GM21447 (cell line): ENCODE results near the gene FAM83G.
A peak's percentile ranks its signal among the peaks of the same experiment; 100 is the strongest.

ENCODE experiments used
- ATAC-seq: cut with Tn5 transposase; IDR thresholded peaks from one replicate; pipeline ENCODE4 v1.9.1; 2021; ENCODE audit not compliant: unreplicated experiment

Gene FAM83G

DNA sequence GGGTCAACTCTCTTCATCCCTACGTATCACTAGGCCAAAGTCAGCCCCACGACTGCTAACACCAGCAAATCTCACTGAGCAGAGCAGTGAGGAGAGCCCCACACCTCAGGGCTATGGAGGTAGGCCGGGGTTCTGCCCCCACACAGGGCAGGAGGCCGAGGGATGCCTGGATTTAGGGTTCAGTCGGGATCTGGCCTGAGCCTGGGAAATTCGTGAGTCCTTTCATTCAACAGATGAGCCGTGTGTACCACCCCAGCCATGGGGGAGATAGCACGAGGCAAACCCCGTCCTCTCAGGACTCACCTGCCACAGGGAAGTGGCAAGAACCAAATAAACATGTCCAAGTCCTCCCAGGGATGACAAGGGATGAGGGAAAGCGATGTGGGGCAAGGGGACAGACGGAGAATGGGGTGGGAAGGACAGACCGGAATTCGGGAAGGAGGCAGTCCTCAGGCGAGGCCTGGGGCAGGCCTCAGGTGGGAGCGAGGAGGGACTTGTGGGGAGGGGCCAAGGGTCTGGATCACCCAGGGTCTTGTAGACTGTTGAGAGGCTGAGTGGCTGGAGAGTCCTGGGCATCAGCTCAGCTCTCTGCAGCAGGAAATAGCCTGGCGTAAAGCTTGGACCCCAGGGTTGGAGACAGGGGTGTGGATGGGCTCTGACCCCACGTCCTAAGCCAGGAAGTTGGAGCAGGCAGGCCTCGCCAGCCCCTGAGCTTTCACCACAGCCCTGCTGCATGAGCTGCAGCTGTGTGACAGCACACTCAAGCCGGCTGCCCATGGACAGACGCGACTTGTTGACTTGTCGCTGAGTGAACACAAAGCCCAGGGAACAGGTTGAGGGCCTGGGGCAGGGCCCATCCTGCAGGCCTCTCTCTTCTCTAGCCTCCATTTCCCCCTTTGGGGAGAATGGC lies 7.9 kb upstream of the FAM83G start:
- ATAC-seq = no peak

DNA sequence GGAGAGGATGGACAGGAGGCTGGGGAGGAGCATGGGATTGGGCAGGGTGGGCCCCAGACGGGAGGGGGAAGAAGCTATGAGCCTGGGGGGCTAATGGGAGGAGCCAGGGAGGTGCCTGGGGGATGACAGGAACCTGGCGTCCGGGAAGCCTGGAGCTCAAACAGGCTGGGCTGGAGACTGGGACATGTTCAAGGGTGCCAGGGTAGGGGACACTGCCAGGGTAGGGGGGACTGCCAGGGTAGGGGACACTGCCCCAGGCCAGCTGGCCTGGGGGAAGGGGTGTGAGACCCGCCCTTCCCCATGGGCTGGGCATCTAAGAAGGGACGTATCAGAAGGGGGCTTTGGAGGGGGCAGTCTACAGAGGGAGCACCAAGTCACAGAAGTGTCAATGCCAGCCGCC lies 7.0 kb upstream of the FAM83G start:
- no peak for ATAC-seq

DNA sequence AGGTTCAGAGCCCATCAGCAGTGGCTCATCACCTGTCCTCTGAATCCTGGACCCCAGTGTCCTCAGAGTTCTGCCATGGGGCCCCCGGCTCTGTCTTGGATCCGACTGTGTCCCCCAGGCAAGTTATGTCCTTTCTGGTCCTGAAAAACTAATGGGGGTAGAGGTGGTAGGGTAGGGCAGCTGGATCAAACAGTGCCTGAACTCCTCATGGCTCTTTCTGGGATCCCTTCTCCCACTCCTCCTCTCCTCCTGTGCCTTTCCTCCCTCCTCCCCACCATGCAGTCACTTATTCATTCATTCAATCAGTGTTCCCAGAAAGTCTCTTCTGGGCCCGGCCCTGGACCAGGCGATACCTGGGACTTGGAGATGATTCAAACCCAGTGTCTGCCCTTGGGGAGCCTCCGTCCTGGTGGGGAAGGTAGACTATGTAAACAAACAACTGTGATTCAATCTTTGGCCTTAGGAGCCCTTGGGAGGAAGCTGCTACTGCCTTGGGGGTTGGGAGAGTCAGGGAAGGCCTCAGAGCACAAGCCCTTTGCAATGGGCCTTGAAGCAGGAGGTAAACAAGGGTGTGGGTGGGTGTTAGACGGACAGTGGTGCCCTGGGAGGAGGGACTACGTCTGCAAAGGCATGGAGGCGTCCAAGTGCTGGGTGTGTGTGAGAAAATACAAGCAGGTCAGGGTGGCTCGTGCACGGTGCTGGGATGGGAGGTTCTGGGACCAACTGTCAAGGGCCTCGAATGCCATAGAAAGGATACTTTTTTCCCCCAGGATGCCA lies 6.4 kb upstream of the FAM83G start:
- ATAC-seq = no peak

GRCh38 chr17:19009970-19010369 lies 5.4 kb upstream of the FAM83G start:
- no peak for ATAC-seq

- no peak for ATAC-seq
These were observed 2.1 kb upstream of the FAM83G start for GRCh38 chr17:19006698-19007097.

GRCh38 chr17:19005789-19006430 lies 1.3 kb upstream of the FAM83G start:
- no peak for ATAC-seq

DNA sequence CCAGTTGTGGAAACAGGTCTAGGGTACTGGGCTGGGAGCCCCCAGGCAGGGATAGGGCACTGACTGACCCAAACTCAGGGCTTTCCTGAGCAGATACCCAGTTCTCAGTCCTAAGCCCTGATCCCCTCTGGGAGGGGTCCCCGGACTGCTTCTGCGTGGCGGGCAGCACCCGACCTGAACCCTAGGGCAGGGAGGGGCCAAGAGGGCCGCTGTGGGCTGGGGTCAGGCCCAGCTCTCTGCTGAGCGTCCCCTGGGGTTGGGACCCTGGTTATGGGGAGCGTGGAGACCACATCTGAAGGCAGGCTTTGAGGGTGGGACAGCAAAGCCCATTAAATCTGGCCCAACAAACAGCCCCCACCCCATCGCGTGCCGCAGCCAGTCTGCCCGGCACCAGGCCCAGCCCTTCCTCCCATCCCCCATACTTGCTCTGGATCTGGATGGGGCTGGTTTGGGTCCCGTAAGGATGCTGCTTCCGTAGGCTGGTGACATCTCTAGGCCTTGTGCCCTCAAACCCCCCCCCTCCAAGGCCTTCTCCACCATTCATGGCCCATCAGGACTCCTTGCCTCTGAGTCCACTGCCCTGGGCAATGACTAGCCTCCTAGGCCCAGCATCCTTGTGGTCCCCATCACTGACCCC lies 691 bp upstream of the FAM83G start:
- no peak for ATAC-seq

DNA sequence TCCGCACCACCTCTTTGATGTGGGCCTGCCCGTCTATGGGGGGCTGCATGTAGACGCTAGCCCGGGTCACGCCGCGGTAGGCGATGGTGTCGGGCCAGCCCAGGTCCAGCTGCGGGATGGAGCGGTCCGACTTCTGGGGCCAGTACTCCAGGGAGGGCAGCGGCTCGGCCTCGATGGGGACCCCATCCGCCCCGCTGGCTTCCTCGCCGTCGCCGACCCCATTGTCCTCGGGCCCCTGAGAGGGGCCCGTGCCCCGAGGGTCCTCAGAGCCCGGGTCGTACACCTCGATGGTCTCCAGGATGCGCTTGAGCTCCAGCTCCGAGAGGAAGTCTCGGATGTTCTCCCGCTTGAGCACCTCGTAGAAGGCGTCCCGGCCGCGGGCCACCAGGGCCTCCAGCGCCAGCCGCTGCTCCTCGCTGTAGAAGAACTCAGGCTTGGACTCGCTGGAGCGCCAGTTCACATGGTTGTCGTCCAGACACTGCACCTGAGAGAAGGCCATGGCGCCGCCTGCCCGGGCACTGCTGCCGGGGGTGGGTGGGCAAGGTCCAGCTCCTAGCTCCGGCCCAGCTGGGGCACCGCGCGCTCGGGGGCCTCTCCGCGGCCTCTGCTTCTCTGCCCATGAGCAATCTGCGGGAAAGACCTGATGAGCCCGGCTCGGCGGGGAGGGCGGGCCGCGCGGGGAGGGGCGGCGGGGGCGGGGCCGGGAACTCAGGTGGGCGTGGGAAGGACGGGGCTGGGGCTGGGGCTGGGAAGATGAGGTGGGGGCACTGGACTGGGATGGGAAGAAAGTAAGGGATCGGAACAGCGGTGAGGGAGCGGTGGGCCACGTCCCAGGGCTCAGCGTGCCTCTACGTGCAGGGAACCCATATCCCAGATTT lies 782 bp downstream of the FAM83G start:
- ATAC-seq = peak; percentile 27

GRCh38 chr17:19002805-19003542 lies 1.6 kb downstream of the FAM83G start:
- ATAC-seq = no peak

- ATAC-seq = no peak
These were observed 2.5 kb downstream of the FAM83G start for GRCh38 chr17:19001907-19002590.

DNA sequence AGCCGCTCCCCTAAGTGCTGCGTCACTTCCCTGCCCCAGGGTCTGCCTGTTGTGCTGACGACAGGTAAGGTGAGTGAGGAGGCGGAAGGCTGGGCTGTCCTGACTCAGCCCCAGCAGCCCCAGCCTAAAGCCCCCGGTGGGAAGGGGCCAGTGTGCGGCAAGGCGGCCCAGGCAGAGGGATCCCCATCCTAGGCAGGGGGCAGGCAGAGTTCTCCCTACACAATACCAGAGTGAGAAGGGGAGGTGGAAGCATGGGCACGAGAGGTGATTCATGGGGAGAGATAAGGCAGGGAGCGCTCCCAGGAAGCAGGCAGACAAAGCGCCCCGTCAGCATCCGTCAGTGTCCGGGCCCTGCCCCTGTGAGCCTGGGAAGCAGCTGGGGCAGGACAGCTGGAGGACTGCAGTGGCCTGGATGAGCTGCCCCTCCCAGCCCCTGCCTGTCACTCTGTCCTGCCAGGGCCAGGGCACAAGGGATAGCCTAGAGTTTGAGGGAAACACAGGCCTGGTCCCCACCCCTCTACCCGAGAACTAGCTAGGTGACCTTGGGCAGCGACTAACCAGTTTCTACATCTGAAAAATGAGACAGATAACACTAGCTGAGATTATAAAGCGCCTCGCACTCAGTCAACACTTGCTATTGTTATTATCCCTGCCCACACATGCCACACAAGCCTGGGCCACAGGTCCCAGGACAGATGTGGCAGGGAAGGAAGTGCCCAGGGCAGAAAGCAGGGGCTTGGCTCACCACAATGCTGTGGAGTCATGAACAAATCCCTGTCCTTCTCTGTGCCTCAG lies 3.8 kb downstream of the FAM83G start:
- ATAC-seq = no peak

GRCh38 chr17:18999911-19000310 lies 4.7 kb downstream of the FAM83G start:
- no peak for ATAC-seq

DNA sequence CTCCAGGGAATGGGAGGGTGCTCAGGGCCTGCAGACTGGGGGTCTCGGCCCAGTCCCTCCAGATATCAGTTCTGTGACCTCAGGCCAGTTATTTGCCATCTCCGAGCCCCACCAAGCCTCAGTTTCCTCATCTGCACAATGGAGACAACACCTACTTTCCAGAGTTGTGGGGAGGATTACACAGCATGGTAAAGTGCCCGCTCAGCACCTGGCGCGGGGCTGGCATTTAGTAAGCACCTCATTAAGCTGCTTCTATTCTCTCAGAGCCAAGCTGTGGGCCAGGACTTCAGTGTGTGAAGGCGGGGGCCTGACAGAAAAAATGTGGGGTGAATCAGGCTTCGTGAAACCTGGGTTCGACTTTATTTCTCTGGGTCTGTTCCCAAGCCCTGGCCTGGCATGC lies 5.2 kb downstream of the FAM83G start:
- ATAC-seq = no peak

DNA sequence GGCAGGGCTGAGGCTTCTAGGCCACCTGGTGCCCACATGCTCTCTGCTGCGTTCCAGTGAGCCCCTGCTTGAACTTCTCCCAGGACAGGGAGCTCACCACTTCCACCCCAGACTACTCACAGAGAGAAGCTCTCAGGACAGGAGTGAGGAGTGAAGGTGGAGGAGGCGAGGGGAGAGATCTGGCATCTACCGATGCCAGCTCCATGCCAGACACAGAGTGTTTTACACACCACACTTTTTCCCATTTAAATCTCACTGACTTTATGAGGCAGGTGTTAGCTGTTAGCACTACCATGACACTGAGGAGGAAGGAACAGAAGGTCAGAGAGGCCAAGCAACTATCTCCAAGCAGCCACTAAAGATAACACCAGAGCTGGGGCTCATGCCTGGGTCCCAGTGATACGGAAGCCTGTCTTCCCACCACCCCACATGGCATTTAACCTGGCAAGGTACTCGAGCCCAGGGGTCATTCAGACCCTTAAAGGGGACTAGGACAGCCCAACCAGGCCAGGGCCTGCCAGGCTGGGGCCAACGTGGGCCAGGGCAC lies 6.8 kb downstream of the FAM83G start:
- ATAC-seq = no peak

DNA sequence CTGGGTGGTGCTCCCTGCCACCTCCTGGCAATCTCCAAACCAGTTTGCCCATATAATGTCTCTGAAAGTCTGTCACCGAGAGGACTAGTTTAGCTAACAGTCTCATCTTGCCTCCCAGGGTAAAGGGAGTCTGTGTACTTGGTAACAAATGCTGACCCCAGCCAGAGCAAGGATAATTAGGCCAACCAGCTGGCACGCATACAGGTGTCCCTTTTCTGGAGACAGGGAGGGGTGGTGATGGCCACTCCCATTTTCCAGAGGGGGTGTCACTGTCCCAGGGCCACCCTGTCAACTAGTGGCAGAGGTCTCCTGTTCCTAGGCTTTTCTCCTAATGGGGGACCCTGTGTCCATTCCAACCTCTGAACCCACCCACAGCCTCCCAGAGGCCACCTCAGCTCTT lies 8.1 kb downstream of the FAM83G start:
- ATAC-seq = no peak

GRCh38 chr17:18995220-18995619 lies 9.3 kb downstream of the FAM83G start:
- ATAC-seq = no peak

- ATAC-seq = no peak
These were observed 9.9 kb downstream of the FAM83G start for GRCh38 chr17:18994631-18995030.
